Myometrial cell (primary cell): ENCODE data around the gene TOM1L2. TPM values are rescaled to one million over a fixed set of nuclear protein-coding genes. Genes with fewer than 3 reads are reported as not detected.

Experiments used
- total RNA-seq: library from RNA; depleted of rRNA; stranded (reverse); fragments of >200 nt; gene quantifications from 2 replicates; pipeline ENCODE4 v1.2.3, GENCODE V29; 2015

Gene TOM1L2
- total RNA-seq, result 25.4 and 30.5 TPM in 2 replicates

GRCh38 chr17:17972126-17972951, at the start of gene TOM1L2, which contains the start of gene DRC3:
Gene TOM1L2 (minus strand): TSS chr17:17972400. CDS start chr17:17972313, 87 bp downstream.
Gene DRC3 (plus strand): TSS chr17:17972862. CDS start chr17:17977599, 4,737 bp downstream.

GRCh38 chr17:17836818-17837379, 135.3 kb downstream of the TOM1L2 start, which contains the start of gene SREBF1:
Gene SREBF1 (minus strand): TSS chr17:17836986. CDS start chr17:17836817, 169 bp downstream.

Other genes with a start within 250 kb of the TOM1L2 start
- gene SREBF1, start 135.4 kb downstream of the TOM1L2 start, total RNA-seq, result 125 and 127 TPM in 2 replicates
- under 0.01 TPM in 2 replicates for gene DRC3, start 462 bp upstream of the TOM1L2 start, total RNA-seq
- gene ATPAF2, start 66.8 kb upstream of the TOM1L2 start, total RNA-seq, result 9.8 and 21.1 TPM in 2 replicates
- gene GID4, start 67.0 kb upstream of the TOM1L2 start, total RNA-seq, result 5.8 and 9.2 TPM in 2 replicates
- gene DRG2, start 115.5 kb upstream of the TOM1L2 start, total RNA-seq, result 52.8 and 54.9 TPM in 2 replicates
- gene MYO15A, start 136.4 kb upstream of the TOM1L2 start, total RNA-seq, result 0.58 and 1.4 TPM in 2 replicates
- 79.6 and 85.2 TPM in 2 replicates for gene ALKBH5, start 211.4 kb upstream of the TOM1L2 start, total RNA-seq